HFFc6 (cell line): ENCODE results near the gene CERS6. TPM values are rescaled to one million over a fixed set of nuclear protein-coding genes. Genes with fewer than 3 reads are reported as not detected.

Experiments
- DNase-seq: peaks from one replicate; pipeline ENCODE4 v3.0.0-alpha.2; 2018
- H3K27ac Mint-ChIP-seq: 2 replicates; pipeline ENCODE4 v1.8.0; 2020; ENCODE audit warnings: mild to moderate bottlenecking, mixed read lengths
- H3K27me3 Mint-ChIP-seq: 2 replicates; pipeline ENCODE4 v1.8.0; 2021; ENCODE audit warnings: mild to moderate bottlenecking, moderate library complexity, mixed read lengths; ENCODE audit not compliant: insufficient read depth
- H3K36me3 Mint-ChIP-seq: 2 replicates; pipeline ENCODE4 v1.8.0; 2021; ENCODE audit warnings: low read depth, mixed read lengths
- H3K4me1 Mint-ChIP-seq: 2 replicates; pipeline ENCODE4 v1.8.0; 2020; ENCODE audit warnings: low read depth, mixed read lengths
- H3K4me3 Mint-ChIP-seq: 2 replicates; pipeline ENCODE4 v1.8.0; 2020; ENCODE audit warnings: mild to moderate bottlenecking, moderate library complexity, mixed read lengths
- H3K9me3 Mint-ChIP-seq: 2 replicates; pipeline ENCODE4 v1.8.0; 2020; ENCODE audit warnings: mild to moderate bottlenecking, mixed read lengths
- CTCF ChIP-seq: fragments of 200-600 bp; sonication (generic); IDR thresholded peaks from 2 replicates; pipeline ENCODE4 v1.5.0; 2021; ENCODE audit warnings: antibody characterized with exemption, mild to moderate bottlenecking
- total RNA-seq, 6 experiments: library from RNA; stranded (reverse); fragmentation: NEBNext Ultra II Directional; extraction: Animal tissue kit (Norgen Biotek cat#: 25700); gene quantifications; 2 replicates in 1 of 6; 3 replicates in 5 of 6; pipeline ENCODE4 v1.2.3, GENCODE V29; 2021

CERS6 gene
- total RNA-seq, 6 experiments from 2014 or later, result 6.2 to 9.9 (median 7.5) TPM

DNA sequence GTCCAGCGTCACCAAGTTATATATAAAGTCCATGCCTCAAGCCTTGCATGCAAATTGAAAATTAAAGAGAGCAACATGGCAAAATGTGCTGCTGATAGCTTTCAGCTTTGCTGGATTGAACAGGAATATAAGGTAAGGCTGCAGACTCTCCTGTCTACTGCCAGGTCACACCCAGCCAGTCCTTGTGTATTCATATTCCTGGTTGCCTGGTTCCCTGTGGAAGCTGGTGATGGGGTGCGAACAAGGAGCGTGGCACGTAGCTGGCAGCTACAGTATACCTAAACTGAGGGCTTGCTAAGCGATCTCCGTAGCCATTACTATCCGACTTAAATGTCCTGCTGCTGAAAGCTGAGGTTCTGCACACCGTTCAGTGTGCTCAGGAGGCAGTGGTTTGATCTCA is 296.3 kb downstream of the CERS6 start:
- DNase-seq, result no peak
- Mint-ChIP-seq H3K9me3 (no peaks in the 10 kb centered on the region), H3K4me1 (peaks cover 6% of the 10 kb centered on the region; the same call in 1 of the 2 replicates), H3K36me3 (no peaks in the 10 kb centered on the region), H3K4me3 (no peak overlapping the region), H3K27ac (no peak overlapping the region), H3K27me3 (peaks cover 2% of the 10 kb centered on the region)
- TF ChIP-seq CTCF, result no peak

DNA sequence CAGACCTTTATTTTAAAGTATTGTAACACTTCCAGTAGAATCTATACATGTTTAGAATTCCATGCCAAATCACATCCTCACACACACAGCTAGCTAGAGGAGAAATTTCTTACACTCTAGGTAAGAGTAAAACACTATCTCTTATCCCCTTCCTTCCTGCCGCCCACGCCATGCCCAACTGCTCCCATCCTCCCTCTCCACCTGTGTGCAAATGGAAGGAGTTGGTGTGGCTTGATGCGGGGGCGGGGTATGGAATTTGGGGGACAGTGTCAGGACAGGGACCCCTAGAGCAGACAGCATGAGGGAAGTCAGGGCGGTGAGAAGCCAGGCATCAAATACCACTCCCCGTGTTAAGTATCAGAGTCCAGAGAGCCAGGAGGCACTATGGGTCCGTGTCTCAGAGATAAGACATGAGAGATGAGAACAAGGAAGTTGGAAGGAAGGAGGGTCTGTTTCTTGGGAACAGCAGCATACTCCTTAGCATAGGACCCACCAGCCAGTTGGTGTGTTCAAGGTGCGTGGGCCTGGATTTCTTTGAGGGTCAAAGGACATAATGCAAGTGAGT is 297.8 kb downstream of the CERS6 start:
- H3K4me1 Mint-ChIP-seq, result peaks cover 6% of the 10 kb centered on the region; the same call in 1 of the 2 replicates

GRCh38 chr2:168757223-168757622 is 301.2 kb downstream of the CERS6 start:
- TF ChIP-seq CTCF, result no peak
- Mint-ChIP-seq H3K4me1 (peaks cover 6% of the 10 kb centered on the region; the same call in 1 of the 2 replicates), H3K4me3 (no peak overlapping the region), H3K36me3 (no peaks in the 10 kb centered on the region), H3K27me3 (no peaks in the 10 kb centered on the region), H3K9me3 (no peaks in the 10 kb centered on the region), H3K27ac (no peak overlapping the region)
- no peak for DNase-seq

More for the DNA sequence above, 297.8 kb downstream of the CERS6 start:
- peaks cover 2% of the 10 kb centered on the region for H3K27me3 Mint-ChIP-seq
- H3K27ac Mint-ChIP-seq, result no peak overlapping the region
- DNase-seq, result no peak
- H3K4me3 Mint-ChIP-seq, result no peak overlapping the region
- no peaks in the 10 kb centered on the region for H3K36me3 Mint-ChIP-seq
- no peaks in the 10 kb centered on the region for H3K9me3 Mint-ChIP-seq
- no peak for TF ChIP-seq CTCF

DNA sequence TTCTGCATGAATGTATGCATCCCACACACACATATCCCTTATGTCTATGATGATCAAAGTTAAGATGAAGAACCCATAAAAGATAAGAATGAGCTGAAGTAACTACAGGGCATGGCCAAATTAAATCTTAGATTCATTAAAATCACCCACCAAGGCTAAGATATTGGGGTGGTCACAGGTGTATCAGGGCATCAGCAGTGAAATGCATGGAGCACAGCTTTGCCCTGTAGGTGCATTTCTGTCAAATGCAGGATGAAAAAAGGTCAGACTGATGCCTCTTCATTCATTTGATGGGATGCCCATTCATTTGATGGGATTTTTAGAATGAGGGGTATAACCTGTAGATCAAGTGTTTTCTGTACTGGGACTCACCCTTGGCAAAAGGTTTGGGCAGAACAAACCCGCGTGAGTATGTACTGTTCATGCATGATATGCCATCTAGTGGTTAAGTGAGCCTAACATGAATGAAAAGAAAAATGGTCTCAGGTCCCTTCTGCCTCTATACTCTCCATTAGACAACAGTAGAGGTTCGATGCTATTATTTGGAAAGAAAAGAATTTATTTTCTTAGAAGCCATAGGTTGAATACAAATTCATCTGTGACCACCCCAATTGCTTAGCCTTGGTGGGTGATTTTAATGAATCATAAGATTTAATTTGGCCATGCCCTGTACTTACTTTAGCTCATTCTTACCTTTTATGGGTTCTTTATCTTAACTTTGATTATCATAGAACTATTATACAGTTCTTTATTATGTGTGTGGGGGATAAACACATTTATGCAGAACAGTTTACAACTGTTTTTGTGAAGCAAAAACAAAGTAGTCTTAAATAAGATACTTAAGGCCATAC is 303.1 kb downstream of the CERS6 start:
- peak; percentile 53 for DNase-seq
- H3K27ac Mint-ChIP-seq, result no peak overlapping the region
- H3K36me3 Mint-ChIP-seq, result no peaks in the 10 kb centered on the region
- H3K4me1 Mint-ChIP-seq, result peaks cover 6% of the 10 kb centered on the region; the same call in 1 of the 2 replicates
- no peak overlapping the region for H3K4me3 Mint-ChIP-seq
- peak; percentile 81 for TF ChIP-seq CTCF
- no peaks in the 10 kb centered on the region for H3K27me3 Mint-ChIP-seq
- H3K9me3 Mint-ChIP-seq, result no peaks in the 10 kb centered on the region

DNA sequence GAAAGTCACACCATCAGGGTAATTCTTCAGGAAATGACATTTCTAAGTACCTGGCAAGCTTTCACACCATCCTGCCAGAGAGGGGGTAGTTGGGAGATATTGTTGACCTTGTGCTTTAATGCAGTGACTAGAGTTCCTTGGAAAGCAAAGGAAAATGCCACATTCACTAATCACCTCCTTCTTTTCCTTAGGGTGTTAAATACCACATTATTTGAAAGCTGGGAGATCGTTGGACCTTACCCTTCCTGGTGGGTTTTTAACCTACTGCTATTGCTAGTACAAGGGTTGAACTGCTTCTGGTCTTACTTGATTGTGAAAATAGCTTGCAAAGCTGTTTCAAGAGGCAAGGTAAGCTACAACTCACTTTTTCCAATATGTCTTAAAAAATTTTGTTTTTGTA is 309.3 kb downstream of the CERS6 start:
- peaks cover 5% of the 10 kb centered on the region; the same call in 1 of the 2 replicates for H3K36me3 Mint-ChIP-seq
- TF ChIP-seq CTCF, result no peak
- no peak overlapping the region for H3K4me3 Mint-ChIP-seq
- DNase-seq, result no peak
- H3K27ac Mint-ChIP-seq, result no peak overlapping the region
- H3K4me1 Mint-ChIP-seq, result peaks cover 19% of the 10 kb centered on the region
- no peaks in the 10 kb centered on the region for H3K27me3 Mint-ChIP-seq
- no peaks in the 10 kb centered on the region for H3K9me3 Mint-ChIP-seq
